HepG2 (cell line): ENCODE results near the gene PHF5A. TPM values are rescaled to one million over a fixed set of nuclear protein-coding genes. Genes with fewer than 3 reads are reported as not detected.

Experiments
- DBP ChIP-seq: sonication (generic); formaldehyde crosslinking; IDR thresholded peaks from 2 replicates; pipeline ENCODE4 v1.4.0; 2020; ENCODE audit warnings: missing genetic modification reagents; ENCODE audit errors: not compliant biosample characterization
- EP300 ChIP-seq, 3 experiments: sonication (generic) in 1 of 3; formaldehyde crosslinking in 1 of 3; IDR thresholded peaks; 2 replicates each; pipeline versions ENCODE4 v1.5.1 to v1.6.1; 2011 to 2020; ENCODE audit warnings: low read depth in 2 of 3, low read length in 2 of 3, borderline replicate concordance in 1 of 3, improper control_type of control experiment in 1 of 3, mild to moderate bottlenecking in 1 of 3, missing genetic modification reagents in 1 of 3, moderate library complexity in 1 of 3
- GLI4 ChIP-seq: sonication (generic); formaldehyde crosslinking; IDR thresholded peaks from 2 replicates; pipeline ENCODE4 v1.5.1; 2020; ENCODE audit warnings: missing genetic modification reagents, mild to moderate bottlenecking, moderate library complexity, borderline replicate concordance
- HOMEZ ChIP-seq: IDR thresholded peaks from 2 replicates; pipeline ENCODE4 v1.6.1; 2016; ENCODE audit warnings: low read depth
- ISL2 ChIP-seq: sonication (generic); formaldehyde crosslinking; IDR thresholded peaks from 2 replicates; pipeline ENCODE4 v1.5.0; 2020; ENCODE audit warnings: missing genetic modification reagents
- RBAK ChIP-seq: sonication (generic); formaldehyde crosslinking; IDR thresholded peaks from 2 replicates; pipeline ENCODE4 v1.5.1; 2020; ENCODE audit warnings: mild to moderate bottlenecking, missing genetic modification reagents
- ZBTB34 ChIP-seq: sonication (generic); formaldehyde crosslinking; IDR thresholded peaks from 2 replicates; pipeline ENCODE4 v1.8.0; 2022; ENCODE audit warnings: mild to moderate bottlenecking, missing genetic modification reagents
- ZIK1 ChIP-seq: sonication (generic); formaldehyde crosslinking; IDR thresholded peaks from 2 replicates; pipeline ENCODE4 v1.5.0; 2020; ENCODE audit warnings: mild to moderate bottlenecking, low read depth, missing genetic modification reagents, borderline replicate concordance
- ZNF20 ChIP-seq: sonication (generic); formaldehyde crosslinking; IDR thresholded peaks from 2 replicates; pipeline ENCODE4 v1.4.0; 2020; ENCODE audit warnings: mild to moderate bottlenecking, moderate library complexity, missing genetic modification reagents
- ZNF280B ChIP-seq: sonication (generic); formaldehyde crosslinking; IDR thresholded peaks from 2 replicates; pipeline ENCODE4 v1.5.0; 2020; ENCODE audit warnings: missing genetic modification reagents, mild to moderate bottlenecking, borderline replicate concordance
- ZNF333 ChIP-seq: sonication (generic); formaldehyde crosslinking; IDR thresholded peaks from 2 replicates; pipeline ENCODE4 v1.4.0; 2020; ENCODE audit warnings: mild to moderate bottlenecking, missing genetic modification reagents, borderline replicate concordance
- ZNF512B ChIP-seq: sonication (generic); formaldehyde crosslinking; IDR thresholded peaks from 2 replicates; pipeline ENCODE4 v1.5.1; 2020; ENCODE audit warnings: missing genetic modification reagents, mild to moderate bottlenecking, borderline replicate concordance
- ZNF552 ChIP-seq: sonication (generic); formaldehyde crosslinking; IDR thresholded peaks from 2 replicates; pipeline ENCODE4 v1.9.0; 2022; ENCODE audit warnings: missing genetic modification reagents, mild to moderate bottlenecking, borderline replicate concordance
- ZNF660 ChIP-seq: sonication (generic); formaldehyde crosslinking; IDR thresholded peaks from 2 replicates; pipeline ENCODE4 v1.5.1; 2020; ENCODE audit warnings: mild to moderate bottlenecking, low read depth, missing genetic modification reagents, borderline replicate concordance
- ZSCAN12 ChIP-seq: sonication (generic); formaldehyde crosslinking; IDR thresholded peaks from 2 replicates; pipeline ENCODE4 v1.9.0; 2021; ENCODE audit warnings: mild to moderate bottlenecking, missing genetic modification reagents
- ZUFSP ChIP-seq: sonication (generic); formaldehyde crosslinking; IDR thresholded peaks from 2 replicates; pipeline ENCODE4 v1.9.0; 2021; ENCODE audit warnings: missing genetic modification reagents, mild to moderate bottlenecking, borderline replicate concordance
- polyA plus RNA-seq, 8 experiments: library from polyadenylated mRNA; depleted of rRNA in 3 of 8; stranded (reverse) in 7 of 8; unstranded in 1 of 8; fragments of >200 nt; fragmentation: Illumina TruSeq in 4 of 8; extraction: Trizol in 4 of 8; gene quantifications; 2 replicates each; pipeline versions ENCODE4 v1.2.1 to v1.2.3, GENCODE V29; 2011 to 2016; ENCODE audit warnings: low read depth in 4 of 8, missing spikeins in 1 of 8, mixed read lengths in 1 of 8; ENCODE audit not compliant: insufficient read depth in 1 of 8
- total RNA-seq, 5 experiments: library from RNA; depleted of rRNA; stranded (reverse); fragments of >200 nt; fragmentation: Illumina TruSeq; extraction: Trizol; gene quantifications; 2 replicates each; pipeline ENCODE4 v1.2.3, GENCODE V29; 2016; ENCODE audit warnings: low read depth in 1 of 5

PHF5A gene
- total and polyA plus RNA-seq, 2 of the 13 experiments (the other 11 are each of a cell fraction or from before 2014, with no cell fraction given) = 56.6 to 105 TPM

GRCh38 chr22:41468381-41469217 is at the start of gene PHF5A, which contains the start of gene ACO2 (continued):
- TF ChIP-seq HOMEZ (CRISPR knock-in tag) (0 out of 2 replicates have a peak, but pooled peaks have one; percentile 1), GLI4 (CRISPR knock-in tag) (no peak), ZNF20 (CRISPR knock-in tag) (peak; percentile 69; the same call in 1 of the 2 replicates), ZIK1 (CRISPR knock-in tag) (peak; percentile 75; the same call in 1 of the 2 replicates), EP300 (IDR thresholded peaks at IDR 0.05; ENCODE audit: low read depth in 2 of 2, low read length in 2 of 2) (peak in 1 of 2 experiments; percentile 100; a peak in 2 of 4 replicates), EP300 (CRISPR knock-in tag; IDR thresholded peaks at IDR 0.05; ENCODE audit: borderline replicate concordance) (no peak), ZUFSP (no peak), ZNF660 (no peak), ZNF280B (CRISPR knock-in tag) (no peak), ZNF552 (CRISPR knock-in tag) (no peak), ZBTB34 (CRISPR knock-in tag) (no peak), ZSCAN12 (CRISPR knock-in tag) (no peak), ISL2 (CRISPR knock-in tag) (peak; percentile 46; the same call in 1 of the 2 replicates), ZNF512B (0 out of 2 replicates have a peak, but pooled peaks have one; percentile 51), DBP (no peak), ZNF333 (CRISPR knock-in tag) (no peak), RBAK (CRISPR knock-in tag) (no peak)
